Measurements from ENCODE around the gene IL20.

Gene IL20

DNA sequence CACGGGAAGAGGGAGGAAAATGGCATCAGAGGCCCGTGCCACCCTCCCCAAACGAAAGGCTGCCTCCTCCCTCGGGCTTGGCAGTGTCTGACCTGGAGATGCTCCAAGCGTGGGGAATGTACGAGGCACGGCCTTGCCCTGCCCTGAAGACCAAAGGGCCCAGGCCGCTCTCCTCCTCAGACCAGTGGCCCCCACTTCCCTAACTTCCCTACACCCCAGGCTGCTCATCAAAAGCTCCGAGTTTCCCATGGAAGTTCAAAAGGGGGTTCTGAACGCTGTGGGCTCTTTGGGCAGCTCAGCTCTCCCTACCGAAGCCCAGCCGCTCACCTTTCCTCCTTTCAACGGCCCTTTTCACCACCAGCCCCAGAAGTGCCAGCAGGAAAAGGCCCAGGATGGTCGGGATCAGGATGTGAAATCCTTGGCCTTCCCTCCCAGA lies 44.5 kb downstream of the IL20 start:
- Histone ChIP-seq H3K4me1 (no peaks in the 10 kb centered on the region), H3K79me2 (no peaks in the 10 kb centered on the region), H2AFZ (peak overlapping the region; percentile 83), H3K9me3 (ENCODE audit: control insufficient read depth, low read length) (no peaks in the 10 kb centered on the region), H3K27me3 (ENCODE audit: control insufficient read depth, insufficient read depth, low read length) (no peaks in the 10 kb centered on the region), H3K4me2 (ENCODE audit: low read length) (peak overlapping the region; percentile 50), H3K4me3 (ENCODE audit: low read depth, low read length) (peak overlapping the region; percentile 52), H3K9ac (no peak overlapping the region), H3K36me3 (ENCODE audit: control insufficient read depth, insufficient read depth, low read length) (no peaks in the 10 kb centered on the region), H3K27ac (peak overlapping the region; percentile 36)
- TF ChIP-seq, protein P1, sequence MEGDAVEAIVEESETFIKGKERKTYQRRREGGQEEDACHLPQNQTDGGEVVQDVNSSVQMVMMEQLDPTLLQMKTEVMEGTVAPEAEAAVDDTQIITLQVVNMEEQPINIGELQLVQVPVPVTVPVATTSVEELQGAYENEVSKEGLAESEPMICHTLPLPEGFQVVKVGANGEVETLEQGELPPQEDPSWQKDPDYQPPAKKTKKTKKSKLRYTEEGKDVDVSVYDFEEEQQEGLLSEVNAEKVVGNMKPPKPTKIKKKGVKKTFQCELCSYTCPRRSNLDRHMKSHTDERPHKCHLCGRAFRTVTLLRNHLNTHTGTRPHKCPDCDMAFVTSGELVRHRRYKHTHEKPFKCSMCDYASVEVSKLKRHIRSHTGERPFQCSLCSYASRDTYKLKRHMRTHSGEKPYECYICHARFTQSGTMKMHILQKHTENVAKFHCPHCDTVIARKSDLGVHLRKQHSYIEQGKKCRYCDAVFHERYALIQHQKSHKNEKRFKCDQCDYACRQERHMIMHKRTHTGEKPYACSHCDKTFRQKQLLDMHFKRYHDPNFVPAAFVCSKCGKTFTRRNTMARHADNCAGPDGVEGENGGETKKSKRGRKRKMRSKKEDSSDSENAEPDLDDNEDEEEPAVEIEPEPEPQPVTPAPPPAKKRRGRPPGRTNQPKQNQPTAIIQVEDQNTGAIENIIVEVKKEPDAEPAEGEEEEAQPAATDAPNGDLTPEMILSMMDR (IDR thresholded peaks at IDR 0.05), result no peak

DNA sequence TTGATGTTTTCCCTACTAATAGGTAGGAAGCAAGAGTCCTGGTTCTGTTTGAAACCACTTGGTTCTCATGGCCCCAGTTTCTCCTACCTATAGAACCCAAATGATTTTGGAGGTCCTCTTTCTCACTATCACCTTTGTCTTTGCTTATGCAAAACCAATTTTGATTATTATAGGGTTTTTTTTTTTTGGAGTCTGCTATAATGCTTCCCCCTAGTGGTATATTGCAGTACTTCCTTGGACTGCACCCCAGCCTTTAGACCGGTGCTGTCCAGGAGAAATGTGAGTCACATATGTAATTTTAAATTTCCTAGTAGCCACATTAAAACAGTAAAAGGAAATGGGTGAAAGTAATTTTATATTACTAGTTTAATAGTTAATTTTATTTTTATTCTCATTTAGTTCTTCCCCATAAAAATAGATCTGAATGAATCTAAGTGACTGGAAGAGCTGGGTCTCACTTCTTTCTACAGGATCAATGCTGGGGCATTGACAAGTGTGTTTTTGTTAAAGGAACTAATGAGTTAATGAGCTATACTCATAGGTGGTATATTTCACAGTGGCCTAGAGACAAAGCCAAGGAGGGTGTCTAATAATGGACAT lies 45.7 kb downstream of the IL20 start:
- Histone ChIP-seq H3K4me3 (ENCODE audit: low read depth, low read length) (no peak overlapping the region), H3K36me3 (ENCODE audit: control insufficient read depth, insufficient read depth, low read length) (no peaks in the 10 kb centered on the region), H2AFZ (no peak overlapping the region), H3K4me1 (no peaks in the 10 kb centered on the region), H3K79me2 (no peaks in the 10 kb centered on the region), H3K9ac (no peak overlapping the region), H3K4me2 (ENCODE audit: low read length) (no peak overlapping the region), H3K9me3 (ENCODE audit: control insufficient read depth, low read length) (no peaks in the 10 kb centered on the region), H3K27me3 (ENCODE audit: control insufficient read depth, insufficient read depth, low read length) (no peaks in the 10 kb centered on the region), H3K27ac (no peak overlapping the region)
- TF ChIP-seq, protein P1 (IDR thresholded peaks at IDR 0.05), result peak; percentile 72

DNA sequence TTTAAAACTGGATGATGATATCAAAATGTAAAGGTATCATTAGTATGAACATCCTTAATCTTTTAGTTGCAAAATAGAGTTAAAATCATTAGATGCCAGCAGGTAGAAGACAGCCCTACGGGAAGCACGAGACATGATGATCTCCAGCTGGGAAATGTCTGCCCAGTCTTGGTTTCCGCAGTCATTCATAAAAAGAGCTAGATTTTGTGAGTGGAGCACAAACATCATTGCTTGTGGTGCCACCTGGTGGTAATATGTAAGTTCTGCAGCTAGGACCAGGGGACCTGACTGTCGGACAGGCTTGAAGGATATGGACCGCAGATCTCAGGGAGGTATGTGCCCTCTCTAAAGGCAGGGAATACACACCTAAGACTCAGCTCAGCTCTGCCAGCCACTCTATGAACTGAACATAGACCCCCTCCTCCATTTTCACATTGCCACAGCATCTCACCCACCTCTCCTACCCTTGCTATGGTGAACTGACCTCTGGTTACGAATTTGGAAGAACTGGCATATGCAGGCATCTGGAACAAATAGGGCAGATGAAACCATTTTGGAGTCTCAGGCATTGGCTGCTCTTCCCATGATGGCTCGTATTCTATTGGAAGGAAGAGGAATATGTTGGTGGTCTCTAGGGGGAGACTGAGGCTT lies 47.1 kb downstream of the IL20 start:
- Histone ChIP-seq H3K9ac (no peak overlapping the region), H3K4me1 (no peaks in the 10 kb centered on the region), H3K27me3 (ENCODE audit: control insufficient read depth, insufficient read depth, low read length) (no peaks in the 10 kb centered on the region), H2AFZ (no peak overlapping the region), H3K27ac (no peak overlapping the region), H3K36me3 (ENCODE audit: control insufficient read depth, insufficient read depth, low read length) (no peaks in the 10 kb centered on the region), H3K4me3 (ENCODE audit: low read depth, low read length) (no peak overlapping the region), H3K9me3 (ENCODE audit: control insufficient read depth, low read length) (no peaks in the 10 kb centered on the region), H3K79me2 (no peaks in the 10 kb centered on the region), H3K4me2 (ENCODE audit: low read length) (no peak overlapping the region)
- TF ChIP-seq, protein P1 (IDR thresholded peaks at IDR 0.05), result peak; percentile 65

DNA sequence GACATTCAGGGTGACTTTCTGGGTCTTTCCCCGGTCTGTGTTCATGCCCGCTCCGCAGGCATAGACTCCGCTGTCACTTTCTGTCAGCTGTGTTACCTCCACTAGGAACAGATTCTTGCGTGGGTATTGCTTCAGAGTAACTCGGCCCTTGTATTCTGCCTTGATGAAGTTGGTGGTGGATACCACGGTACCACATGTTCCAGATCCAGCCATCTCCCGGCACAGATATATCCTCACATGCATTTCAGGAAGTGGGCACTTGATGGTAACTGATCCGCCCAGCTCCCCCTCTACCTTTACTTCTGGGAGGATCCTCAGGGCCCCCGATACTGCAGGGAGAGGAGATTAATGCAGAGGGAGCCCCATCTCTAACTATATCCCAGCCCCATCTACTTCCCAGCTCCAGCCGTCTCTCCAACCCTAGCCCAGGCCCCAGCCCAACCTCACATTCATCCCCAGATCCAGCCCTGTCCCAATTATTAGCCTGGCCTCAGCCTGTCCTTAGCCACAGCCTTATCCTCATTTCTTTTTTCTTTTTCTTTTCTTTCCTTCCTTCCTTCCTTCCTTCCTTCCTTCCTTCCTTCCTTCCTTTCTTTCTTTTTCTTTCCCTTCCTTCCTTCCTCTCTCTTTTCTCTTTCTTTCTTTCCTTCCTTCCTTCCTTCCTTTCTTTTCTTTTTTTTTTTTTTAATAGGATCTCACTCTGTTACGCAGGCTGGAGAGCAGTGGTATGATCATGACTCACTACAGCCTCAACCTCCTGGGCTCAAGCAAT lies 48.5 kb downstream of the IL20 start:
- Histone ChIP-seq H3K4me3 (ENCODE audit: low read depth, low read length) (no peak overlapping the region), H3K9ac (no peak overlapping the region), H3K4me2 (ENCODE audit: low read length) (no peak overlapping the region), H3K36me3 (ENCODE audit: control insufficient read depth, insufficient read depth, low read length) (no peaks in the 10 kb centered on the region), H3K9me3 (ENCODE audit: control insufficient read depth, low read length) (no peaks in the 10 kb centered on the region), H3K79me2 (no peaks in the 10 kb centered on the region), H3K27ac (no peak overlapping the region), H3K4me1 (no peaks in the 10 kb centered on the region), H2AFZ (no peak overlapping the region), H3K27me3 (ENCODE audit: control insufficient read depth, insufficient read depth, low read length) (no peaks in the 10 kb centered on the region)
- TF ChIP-seq, protein P1 (IDR thresholded peaks at IDR 0.05), result no peak
